ENCODE measurements around the gene IRF7. TPM values are rescaled to one million over a fixed set of nuclear protein-coding genes. Genes with fewer than 3 reads are reported as not detected.
A peak's percentile ranks its signal among the peaks of the same experiment; 100 is the strongest.

Gene IRF7
- total and polyA plus RNA-seq, 9 of the 15 experiments (the other 6 are each of a cell fraction or from before 2014, with no cell fraction given), result 0.27 to 7.6 (median 1.8) TPM

DNA sequence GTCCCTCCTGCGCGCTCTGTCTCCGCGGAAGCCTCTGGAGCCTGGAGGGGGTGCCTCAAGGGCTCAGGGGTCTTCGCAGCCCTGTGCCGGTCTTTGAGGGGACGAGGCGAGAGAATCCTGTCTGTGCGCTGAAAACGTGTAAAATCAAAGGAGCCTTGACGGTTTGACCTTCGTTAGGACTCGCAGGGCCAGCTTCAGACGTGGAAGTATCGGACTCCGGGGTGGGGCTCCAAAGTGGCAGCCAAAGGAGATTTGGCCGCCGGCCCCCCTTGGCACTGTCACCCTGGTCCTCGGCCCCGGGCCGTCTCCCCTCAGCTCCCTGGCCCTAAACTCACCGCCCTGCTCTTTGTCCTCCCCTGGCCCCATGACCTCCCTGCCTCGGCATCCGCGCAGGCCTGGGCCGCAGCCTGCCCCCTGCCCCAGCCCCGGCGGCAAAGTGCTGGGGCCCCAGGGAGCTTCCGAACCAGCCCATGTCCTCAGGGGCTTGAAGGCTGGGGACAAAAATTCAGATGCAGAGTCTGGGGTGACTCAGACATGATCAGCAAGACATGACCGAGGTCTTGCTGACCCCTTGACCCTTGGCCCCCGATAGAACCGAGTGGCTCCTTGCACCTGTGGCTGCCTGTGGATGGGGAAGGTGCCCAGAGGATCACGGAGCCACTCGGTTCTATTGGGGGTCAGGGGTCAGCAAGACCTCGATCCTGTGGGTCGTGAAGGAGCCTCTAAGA lies 46.4 kb downstream of the IRF7 start (continued):
- TF ChIP-seq KAT7 (CRISPR knock-in tag; IDR thresholded peaks at IDR 0.05; ENCODE audit: borderline replicate concordance) (0 out of 2 replicates have a peak, but pooled peaks have one; percentile 27), CHD1 (IDR thresholded peaks at IDR 0.05; ENCODE audit: low read length) (peak; percentile 51), SRSF7 (optimal IDR thresholded peaks at IDR 0.05; ENCODE audit: low read depth, low read length) (no peak), XRCC5 (IDR thresholded peaks at IDR 0.05; ENCODE audit: low read depth, low read length) (no peak), ZNF699 (CRISPR knock-in tag; IDR thresholded peaks at IDR 0.05; ENCODE audit: insufficient replicate concordance) (no peak)
- TF ChIP-seq, protein P1, sequence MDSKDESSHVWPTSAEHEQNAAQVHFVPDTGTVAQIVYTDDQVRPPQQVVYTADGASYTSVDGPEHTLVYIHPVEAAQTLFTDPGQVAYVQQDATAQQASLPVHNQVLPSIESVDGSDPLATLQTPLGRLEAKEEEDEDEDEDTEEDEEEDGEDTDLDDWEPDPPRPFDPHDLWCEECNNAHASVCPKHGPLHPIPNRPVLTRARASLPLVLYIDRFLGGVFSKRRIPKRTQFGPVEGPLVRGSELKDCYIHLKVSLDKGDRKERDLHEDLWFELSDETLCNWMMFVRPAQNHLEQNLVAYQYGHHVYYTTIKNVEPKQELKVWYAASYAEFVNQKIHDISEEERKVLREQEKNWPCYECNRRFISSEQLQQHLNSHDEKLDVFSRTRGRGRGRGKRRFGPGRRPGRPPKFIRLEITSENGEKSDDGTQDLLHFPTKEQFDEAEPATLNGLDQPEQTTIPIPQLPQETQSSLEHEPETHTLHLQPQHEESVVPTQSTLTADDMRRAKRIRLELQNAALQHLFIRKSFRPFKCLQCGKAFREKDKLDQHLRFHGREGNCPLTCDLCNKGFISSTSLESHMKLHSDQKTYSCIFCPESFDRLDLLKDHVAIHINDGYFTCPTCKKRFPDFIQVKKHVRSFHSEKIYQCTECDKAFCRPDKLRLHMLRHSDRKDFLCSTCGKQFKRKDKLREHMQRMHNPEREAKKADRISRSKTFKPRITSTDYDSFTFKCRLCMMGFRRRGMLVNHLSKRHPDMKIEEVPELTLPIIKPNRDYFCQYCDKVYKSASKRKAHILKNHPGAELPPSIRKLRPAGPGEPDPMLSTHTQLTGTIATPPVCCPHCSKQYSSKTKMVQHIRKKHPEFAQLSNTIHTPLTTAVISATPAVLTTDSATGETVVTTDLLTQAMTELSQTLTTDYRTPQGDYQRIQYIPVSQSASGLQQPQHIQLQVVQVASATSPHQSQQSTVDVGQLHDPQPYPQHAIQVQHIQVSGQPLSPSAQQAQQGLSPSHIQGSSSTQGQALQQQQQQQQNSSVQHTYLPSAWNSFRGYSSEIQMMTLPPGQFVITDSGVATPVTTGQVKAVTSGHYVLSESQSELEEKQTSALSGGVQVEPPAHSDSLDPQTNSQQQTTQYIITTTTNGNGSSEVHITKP (IDR thresholded peaks at IDR 0.05; ENCODE audit: partially characterized antibody), result peak; percentile 18
- TF ChIP-seq, protein P2, sequence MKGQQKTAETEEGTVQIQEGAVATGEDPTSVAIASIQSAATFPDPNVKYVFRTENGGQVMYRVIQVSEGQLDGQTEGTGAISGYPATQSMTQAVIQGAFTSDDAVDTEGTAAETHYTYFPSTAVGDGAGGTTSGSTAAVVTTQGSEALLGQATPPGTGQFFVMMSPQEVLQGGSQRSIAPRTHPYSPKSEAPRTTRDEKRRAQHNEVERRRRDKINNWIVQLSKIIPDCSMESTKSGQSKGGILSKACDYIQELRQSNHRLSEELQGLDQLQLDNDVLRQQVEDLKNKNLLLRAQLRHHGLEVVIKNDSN (CRISPR knock-in tag; IDR thresholded peaks at IDR 0.05), result no peak
- TF ChIP-seq, protein P3, sequence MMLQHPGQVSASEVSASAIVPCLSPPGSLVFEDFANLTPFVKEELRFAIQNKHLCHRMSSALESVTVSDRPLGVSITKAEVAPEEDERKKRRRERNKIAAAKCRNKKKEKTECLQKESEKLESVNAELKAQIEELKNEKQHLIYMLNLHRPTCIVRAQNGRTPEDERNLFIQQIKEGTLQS (IDR thresholded peaks at IDR 0.05), result 0 out of 2 replicates have a peak, but pooled peaks have one; percentile 12
- TF ChIP-seq, protein P3 (CRISPR knock-in tag; conservative IDR thresholded peaks at IDR 0.05), result no peak
- TF ChIP-seq, protein P4, sequence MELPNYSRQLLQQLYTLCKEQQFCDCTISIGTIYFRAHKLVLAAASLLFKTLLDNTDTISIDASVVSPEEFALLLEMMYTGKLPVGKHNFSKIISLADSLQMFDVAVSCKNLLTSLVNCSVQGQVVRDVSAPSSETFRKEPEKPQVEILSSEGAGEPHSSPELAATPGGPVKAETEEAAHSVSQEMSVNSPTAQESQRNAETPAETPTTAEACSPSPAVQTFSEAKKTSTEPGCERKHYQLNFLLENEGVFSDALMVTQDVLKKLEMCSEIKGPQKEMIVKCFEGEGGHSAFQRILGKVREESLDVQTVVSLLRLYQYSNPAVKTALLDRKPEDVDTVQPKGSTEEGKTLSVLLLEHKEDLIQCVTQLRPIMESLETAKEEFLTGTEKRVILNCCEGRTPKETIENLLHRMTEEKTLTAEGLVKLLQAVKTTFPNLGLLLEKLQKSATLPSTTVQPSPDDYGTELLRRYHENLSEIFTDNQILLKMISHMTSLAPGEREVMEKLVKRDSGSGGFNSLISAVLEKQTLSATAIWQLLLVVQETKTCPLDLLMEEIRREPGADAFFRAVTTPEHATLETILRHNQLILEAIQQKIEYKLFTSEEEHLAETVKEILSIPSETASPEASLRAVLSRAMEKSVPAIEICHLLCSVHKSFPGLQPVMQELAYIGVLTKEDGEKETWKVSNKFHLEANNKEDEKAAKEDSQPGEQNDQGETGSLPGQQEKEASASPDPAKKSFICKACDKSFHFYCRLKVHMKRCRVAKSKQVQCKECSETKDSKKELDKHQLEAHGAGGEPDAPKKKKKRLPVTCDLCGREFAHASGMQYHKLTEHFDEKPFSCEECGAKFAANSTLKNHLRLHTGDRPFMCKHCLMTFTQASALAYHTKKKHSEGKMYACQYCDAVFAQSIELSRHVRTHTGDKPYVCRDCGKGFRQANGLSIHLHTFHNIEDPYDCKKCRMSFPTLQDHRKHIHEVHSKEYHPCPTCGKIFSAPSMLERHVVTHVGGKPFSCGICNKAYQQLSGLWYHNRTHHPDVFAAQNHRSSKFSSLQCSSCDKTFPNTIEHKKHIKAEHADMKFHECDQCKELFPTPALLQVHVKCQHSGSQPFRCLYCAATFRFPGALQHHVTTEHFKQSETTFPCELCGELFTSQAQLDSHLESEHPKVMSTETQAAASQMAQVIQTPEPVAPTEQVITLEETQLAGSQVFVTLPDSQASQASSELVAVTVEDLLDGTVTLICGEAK (IDR thresholded peaks at IDR 0.05), result 0 out of 2 replicates have a peak, but pooled peaks have one; percentile 38
- TF ChIP-seq, protein P4 (CRISPR knock-in tag; IDR thresholded peaks at IDR 0.05), result no peak
